GM19025 (cell line): Measurements from ENCODE around the gene HOXA1.

Experiments
- ATAC-seq: cut with Tn5 transposase; IDR thresholded peaks from one replicate; pipeline ENCODE4 v1.9.1; 2021; ENCODE audit warnings: mild to moderate bottlenecking, low read depth, moderate library complexity; ENCODE audit not compliant: unreplicated experiment

The HOXA1 gene

DNA sequence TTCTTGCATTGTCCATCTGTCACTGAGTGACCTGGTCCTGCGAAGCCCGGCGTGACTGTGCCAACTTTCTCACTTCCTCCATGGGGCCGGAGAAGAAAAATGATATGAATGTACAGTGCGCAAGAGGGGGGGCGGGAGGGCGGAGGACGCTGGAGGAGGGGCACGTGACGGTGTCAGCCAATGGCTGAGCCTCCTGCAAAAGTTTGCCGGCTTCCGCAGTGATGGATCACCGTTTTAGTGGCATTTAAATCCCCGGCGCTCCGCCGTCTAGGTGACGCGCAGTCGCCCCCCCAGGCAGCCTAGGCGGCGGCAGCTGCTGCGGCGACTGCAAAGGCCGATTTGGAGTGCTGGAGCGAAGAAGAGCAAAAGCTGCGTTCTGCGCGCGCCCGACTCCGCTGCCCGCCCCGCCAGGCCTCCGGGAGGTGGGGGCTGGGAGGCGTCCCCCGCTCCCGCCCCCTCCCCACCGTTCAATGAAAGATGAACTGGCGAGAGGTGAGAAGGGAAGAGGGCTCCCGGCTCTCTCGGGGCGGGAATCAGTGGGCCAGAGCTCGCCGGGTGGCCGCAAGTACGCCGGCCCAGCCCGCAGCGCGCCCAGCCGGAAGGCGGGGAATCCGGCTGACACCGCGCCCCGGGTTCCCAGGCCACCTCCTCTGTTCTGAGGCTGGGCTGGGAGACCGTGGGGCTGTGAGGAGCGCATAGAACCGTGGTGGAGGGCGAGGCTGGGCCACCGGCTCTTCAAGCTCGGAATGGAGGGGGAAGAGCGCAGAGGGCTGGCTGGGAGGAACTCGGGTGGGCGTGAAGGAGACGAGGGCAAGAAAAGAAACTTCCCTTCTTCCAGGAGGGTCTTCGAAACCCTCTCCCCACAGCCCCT lies at the start of gene HOXA1:
Gene HOXA1, minus strand, starts transcription at position 104 of the 871 bp plus-strand sequence. Its CDS starts 88 bp downstream, at position 16.
- ATAC-seq: peak; percentile 92

DNA sequence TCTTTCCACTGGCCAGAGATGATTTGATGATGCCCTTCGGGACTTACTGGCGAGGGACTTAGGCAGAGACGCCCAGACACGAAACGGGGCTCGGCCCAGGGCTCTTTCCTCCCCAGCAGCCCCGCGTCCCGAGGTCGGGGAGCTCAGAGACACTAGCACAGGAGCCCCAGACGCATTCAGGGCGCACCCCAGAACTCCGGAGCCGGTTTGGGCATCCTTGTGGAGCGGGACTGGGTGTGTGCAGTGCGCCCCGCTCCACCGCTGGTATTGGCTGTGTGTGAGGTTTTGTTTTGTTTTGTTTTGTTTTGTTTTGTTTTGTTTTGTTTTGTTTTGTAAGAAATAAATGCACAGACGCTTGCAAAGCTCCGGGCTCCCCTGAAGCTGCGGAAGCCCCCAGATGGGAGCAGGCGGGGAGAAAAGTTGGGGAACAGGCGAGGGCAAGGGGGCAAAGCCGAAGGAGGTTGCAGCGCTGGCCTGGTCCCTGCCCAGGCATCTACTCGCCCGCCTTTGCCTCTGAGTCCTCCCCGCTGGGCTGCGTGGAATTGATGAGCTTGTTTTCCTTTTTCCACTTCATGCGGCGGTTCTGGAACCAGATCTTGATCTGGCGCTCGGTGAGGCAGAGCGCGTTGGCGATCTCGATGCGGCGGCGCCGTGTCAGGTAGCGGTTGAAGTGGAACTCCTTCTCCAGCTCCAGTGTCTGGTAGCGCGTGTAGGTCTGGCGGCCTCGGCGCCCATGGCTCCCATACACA lies 49.5 kb upstream of the HOXA1 start:
- no peak for ATAC-seq

DNA sequence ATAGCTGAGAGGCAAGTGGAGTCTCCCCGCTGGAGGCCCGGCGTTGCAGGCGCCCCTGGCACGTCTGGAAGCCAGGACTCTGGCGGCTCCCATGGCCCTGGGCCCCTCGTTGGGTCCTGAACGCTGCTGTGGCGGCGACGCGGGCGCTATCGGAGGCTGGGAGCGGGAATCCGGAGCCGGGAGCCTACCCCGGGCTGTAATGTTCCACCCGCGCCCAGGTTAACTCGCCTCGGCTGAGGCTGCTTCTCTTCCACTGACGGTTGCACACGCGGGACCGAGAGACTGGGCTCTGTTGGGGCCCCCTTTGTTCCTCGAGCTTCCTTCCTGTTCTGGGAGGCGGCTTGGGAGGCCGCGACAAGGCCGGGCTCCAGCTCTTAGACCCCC lies 49.0 kb upstream of the HOXA1 start:
- ATAC-seq: no peak

DNA sequence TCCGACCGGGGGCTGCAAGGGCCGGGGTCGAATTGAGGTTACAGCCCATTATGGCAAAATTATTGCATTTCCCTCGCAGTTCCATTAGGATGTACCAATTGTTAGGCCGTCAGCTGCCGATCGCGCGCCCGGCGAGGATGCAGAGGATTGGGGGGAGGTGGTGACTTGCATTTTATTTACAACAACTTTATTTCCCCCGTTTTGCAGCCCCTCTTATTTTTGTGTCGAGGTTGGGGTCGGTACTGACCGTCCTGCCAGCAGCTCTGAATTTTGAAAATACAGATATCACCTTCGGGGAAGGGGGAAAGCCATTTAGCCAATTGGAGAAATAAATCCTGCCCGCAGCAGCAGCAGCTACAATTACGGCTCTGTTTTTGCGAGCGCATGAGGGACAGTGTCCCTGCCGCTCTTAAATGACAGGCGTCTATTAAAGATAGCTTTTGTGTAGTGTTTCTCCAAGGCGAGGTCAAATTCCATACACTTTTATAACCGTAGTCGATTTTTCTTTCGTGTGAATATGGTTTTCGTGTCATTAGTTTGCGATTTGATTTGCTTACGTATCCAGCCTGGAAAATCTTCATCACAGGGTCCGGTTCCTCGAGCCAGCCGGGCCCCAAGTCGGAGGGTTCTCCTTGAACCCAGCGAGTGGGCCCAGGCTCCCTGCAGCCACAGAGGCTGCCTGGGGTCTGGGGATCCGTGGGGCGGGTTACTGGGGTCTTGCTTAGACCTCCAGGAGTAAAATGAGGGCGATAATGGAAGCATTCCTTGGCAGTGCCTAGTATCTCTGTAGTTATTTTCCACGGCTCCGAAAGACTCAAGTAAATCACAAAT lies 48.4 kb upstream of the HOXA1 start:
- ATAC-seq: no peak

DNA sequence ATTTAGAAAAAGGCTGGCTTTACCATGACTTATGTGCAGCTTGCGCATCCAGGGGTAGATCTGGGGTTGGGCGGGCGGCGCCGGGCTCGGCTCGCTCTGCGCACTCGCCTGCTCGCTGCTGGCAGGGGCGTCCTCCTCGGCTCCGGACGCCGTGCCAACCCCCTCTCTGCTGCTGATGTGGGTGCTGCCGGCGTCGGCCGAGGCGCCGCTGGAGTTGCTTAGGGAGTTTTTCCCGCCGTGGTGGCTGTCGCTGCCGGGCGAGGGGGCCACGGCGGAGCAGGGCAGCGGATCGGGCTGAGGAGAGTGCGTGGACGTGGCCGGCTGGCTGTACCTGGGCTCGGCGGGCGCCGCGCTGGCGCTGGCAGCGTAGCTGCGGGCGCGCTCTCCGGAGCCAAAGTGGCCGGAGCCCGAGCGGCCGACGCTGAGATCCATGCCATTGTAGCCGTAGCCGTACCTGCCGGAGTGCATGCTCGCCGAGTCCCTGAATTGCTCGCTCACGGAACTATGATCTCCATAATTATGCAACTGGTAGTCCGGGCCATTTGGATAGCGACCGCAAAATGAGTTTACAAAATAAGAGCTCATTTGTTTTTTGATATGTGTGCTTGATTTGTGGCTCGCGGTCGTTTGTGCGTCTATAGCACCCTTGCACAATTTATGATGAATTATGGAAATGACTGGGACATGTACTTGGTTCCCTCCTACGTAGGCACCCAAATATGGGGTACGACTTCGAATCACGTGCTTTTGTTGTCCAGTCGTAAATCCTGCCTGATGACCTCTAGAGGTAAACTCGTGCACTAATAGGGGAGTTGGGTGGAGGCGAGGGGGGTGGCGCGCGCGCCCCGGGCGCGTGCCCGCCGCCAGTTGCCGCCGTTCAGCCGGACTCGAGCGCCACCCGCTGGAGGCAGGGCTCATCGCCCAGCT lies 47.5 kb upstream of the HOXA1 start, which contains the start of gene HOXA5:
Gene HOXA5, minus strand, starts transcription at position 659 of the 927 bp plus-strand sequence. Its CDS starts 74 bp downstream, at position 585.
- ATAC-seq: no peak

DNA sequence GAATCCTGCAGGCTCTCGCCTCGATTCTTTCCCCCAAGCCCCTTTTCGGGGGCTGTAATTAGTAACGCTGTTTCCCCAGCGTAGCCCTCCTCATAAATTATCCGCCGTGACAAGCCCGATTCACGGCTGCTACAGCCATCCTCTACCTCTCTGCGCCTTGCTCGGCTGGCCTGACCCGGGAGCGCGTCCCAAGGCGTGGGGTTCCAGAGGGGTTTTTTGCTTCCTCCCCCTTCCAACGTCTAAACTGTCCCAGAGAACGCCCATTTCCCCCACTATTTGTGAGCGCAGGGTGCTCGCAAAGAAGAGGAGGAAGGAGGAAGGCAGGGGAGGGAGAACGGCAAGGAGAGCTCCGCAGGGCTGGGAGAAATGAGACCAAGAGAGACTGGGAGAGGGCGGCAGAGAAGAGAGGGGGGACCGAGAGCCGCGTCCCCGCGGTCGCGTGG lies 46.8 kb upstream of the HOXA1 start:
- no peak for ATAC-seq

DNA sequence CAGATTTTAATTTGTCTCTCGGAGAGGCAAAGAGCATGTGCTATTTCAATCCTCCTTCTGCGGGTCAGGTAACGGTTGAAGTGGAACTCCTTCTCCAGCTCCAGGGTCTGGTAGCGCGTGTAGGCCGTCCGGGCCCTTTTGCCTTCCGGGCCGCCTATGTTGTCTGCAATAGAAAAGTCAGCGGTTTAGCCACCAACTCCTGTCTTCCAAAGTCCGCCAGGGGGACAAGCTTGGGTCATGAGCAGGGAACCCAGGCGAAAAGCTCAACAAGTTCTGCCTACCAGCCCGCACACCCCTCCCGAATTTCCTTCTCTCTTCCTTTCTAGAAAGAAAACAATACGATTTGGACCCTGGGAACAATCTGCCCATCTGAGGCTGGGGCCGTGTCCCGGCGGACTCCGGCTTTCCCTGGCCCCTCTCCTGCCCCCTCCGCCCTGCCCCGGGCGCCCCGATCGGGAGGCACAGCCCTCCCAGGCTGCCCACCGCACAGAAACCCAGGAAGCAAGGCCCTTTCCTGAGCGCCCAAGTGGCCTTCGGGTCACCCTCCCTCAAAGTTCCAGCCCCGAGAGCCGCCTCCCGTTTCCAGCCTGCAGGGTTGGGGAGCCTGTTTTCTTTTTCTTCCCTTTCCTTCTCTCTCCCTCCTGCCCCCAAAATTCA lies 46.3 kb upstream of the HOXA1 start:
- ATAC-seq: no peak

DNA sequence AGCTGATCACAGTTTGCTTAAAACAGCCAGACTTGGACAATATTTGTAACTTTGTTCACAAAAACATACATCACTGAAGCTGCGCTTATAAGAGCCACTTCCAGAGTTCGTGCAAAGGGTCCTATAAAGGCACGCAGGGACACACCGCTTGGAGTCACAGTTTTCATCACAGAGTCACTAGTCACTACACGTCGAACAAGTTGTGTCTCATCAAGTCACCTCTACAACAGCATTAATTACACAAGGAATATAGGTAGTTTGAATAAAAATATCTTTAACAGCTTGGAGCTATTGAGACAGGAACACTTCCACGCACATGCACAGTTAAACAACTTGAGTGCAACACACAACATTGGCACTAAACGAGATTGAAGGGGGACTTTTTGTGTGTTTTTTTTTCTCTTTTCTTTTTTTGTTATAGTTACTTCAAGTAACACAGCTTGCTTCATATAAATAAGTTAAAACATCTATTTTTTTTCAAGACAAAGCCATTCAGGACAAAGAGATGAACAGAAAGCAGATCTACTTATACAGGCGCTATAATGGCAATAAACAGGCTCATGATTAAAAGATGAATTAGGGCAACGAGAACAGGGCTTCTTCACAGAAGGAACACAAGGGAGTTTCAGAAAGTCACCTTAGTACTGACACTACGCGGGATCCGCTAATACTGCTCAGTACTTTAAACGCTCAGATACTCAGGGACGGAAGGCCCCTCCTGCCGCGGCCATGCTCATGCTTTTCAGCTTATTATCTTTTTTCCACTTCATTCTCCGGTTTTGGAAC lies 45.5 kb upstream of the HOXA1 start:
- no peak for ATAC-seq

DNA sequence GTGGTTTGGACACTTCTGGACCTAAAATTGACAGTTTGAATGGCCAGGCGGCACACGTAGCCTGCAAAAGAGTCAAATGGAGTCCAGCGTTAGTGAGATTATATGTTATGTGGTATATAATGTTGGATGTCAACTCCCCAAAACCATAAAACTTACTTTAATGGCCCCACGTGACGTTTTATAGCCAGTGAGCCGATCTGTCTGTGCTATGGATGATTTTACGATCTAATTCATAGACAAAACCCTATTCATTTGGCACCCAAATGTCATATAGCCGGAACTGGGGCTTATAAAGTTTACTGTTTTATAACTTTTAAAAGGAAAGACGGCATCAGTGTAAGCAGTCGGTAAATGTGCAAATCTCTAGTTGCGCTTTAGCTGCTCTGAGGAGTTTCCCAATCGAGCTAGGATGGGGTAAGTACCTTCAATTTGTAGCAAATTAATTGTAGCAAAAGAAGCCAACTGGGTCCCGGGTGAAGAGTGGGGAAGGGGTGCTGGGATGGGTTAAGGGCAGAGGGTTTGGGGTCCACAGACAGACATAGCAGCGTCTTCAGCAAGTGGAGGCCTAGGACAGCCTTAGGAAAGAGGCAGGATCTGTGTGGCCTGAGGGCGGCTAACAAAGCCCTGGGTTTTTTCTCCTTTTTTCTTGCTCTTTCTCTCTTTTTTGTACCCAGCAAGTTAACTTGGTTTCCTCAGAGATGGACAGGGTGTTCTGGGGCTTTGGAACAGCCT lies 44.5 kb upstream of the HOXA1 start:
- no peak for ATAC-seq

DNA sequence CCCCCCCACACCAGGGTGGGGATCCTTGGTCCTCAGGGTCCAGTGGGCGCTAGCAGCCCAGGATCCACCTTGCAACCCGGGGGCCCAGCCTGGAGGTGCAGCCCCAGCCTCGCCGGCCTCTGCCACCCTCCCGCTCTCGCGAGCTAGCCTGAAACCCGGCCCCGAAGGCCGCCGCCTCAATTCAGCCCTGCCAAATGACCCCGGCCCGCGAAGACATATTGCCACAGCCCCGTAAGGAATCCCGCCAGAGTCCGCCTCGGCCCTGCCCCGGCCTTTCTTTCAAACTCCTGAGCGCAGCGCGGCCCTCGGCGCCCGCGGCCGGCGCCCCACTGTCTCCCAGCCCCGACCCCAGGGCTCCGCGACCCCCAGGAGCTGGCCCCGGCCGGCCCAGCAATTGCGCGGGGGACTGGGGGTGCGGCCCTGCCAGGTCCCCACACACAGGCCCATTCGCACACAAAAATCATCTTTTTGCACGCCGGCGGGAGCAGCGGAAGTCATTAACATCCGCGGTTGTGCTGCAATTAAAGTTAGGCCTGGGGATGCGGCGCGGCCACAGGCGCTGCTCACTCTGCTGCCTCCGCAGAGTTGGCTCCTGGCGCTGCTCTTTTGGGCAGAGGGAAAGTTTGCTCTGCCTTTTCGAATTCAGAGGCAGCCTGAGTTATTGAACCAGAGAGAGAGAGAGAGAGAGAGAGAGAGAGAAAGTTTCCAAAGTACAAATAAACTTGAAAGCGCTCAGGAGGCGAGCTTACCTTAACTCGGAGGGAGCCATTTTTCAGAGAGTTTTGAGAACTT lies 43.7 kb upstream of the HOXA1 start:
- ATAC-seq: no peak

DNA sequence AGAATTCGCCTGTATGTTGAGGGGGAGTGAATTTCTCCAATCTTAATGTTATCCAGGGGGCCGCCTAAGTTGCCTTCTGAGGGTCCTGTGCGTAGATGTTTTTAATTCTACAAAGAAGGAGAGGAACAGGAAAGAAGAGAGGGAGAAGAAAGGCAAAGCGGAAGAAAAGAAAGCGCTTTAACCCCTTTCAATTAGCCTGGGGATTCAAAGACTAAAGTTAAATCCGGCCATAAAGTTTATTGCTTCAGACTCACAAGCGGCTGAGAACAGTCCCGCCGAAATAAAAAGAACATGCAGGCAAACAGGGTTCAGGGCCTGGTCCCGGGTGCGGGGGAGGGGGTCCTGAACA lies 43.2 kb upstream of the HOXA1 start:
- ATAC-seq: no peak

DNA sequence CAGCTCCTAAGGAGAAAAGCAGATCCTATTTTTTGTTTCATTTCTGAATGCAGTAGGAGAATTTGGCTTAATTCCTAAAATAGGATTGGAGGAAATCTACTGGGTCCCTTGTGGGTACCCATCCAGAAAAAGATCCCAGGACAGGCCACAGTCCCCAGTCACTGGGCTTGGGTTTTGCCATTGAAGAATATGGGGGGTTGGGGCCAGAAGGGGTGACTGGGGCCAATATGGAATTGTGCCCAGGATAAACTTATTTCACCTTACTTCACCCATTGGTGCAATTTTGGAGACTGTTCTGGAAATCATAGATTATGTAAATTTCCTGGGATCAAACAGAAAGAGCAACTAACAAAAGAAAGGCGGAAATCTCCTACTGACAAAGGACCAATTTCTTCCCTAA lies 42.7 kb upstream of the HOXA1 start:
- ATAC-seq: no peak

DNA sequence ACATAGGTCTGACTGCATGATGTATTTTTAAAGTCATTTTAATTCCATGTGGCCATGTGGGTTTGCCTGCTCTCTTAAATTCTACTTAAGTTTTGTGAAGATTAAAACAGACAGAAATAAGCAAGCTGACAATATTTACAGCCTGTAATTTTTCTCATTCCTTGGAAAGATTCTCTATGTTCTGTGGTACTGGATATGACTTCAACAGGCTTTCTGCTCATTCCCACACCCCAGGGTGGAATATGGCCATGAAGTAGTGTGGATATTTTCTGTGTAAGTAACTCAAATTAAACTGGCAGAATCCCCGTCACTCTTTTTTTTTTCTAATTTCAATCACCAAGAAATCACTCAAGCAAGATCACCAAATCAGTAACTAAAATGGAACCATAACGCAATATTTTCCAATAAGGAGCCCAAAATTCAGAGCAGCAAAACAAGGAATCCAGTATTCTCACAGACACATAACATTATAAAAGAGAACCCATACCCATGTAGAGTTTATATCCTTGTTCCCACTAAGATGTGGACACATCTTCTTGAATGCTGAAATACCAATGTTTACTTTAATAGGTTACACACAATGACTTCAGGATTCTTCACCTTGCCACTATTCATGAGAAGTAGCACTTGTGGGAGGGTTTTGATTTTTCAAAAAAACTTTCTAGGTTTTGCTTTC lies 42.0 kb upstream of the HOXA1 start:
- no peak for ATAC-seq

DNA sequence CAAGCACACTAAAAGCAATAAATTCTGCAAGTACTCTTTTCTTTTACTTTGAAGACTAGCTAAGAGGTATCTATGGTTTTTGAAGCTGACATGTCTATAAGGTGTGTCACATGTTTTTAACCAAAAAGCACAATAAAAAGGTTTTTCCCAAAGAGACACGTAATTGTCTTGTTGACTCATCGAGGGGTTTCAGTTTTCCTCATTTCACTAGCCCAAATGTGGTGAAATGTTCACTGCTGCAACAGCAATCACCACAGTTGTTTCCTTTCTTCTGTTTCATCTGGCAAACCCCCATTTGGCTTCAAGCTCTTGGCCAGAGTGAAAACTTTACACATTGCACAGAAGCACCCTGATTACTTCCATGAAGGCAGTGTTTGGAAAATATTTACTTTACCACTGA lies 38.6 kb upstream of the HOXA1 start:
- ATAC-seq: no peak

DNA sequence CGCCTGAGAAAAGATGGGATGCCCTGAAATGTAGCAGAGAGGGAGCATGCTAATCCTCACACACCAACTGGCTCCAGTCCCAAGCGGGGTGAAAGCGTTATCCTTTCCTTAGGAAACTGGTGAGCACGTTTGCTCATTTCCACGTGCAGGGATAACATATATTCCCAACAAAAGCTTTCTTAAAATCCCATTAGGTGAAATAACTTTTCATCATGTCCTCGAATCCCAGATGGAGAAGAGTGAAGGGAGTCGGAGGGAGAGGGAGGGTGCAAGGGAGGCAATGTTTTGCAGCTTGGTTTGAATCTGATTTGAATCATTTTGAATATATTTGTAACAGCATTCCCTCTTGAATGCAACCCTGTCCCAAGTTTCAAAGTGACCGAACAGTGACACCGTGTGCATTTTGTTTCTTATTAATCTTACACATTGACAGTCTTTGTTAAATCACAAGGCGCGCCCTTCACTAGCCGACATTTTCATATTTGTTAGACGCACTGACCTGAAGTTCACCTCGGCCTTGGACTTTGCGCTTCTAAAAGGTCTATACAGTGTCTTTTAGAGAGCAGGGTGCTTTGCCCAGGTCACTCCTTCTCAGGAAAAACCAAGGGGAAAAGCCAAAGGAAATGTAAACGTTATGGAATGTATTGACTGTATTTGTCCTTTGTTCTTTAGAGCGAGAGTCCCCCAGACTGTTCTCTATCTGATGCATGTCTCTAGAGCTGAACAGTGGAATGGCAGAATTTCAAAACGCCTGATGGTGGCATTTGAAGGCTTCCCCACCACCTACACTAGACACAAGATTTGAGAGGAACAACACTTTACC lies 37.8 kb upstream of the HOXA1 start:
- no peak for ATAC-seq

DNA sequence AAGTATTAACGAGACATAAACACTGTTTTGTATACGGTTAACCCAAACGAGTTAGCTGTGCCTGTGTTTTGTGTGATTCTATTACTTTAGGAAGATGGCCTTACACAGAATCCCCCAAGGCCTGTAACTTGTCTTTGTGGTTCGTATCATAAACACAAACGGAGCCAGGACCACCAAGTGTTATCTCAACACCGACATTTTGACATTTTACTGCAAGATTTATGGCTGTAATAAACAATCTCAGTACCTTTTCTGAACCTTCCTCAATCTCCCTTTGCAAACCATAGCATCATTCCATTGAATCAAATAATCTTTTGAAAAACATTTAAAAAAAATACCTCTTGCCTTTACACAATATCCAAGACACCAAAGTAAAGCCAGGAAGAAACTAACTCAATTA lies 37.2 kb upstream of the HOXA1 start:
- no peak for ATAC-seq
